GM19463 (cell line): ENCODE results near the gene STX16.
"Not testable (repeated sequence)": the region's sequence is repeated elsewhere in the genome, so short reads cannot be mapped to it uniquely, and the experiment has no call there.

Source experiments
- ATAC-seq: cut with Tn5 transposase; IDR thresholded peaks from one replicate; pipeline ENCODE4 v1.9.1; 2021; ENCODE audit warnings: mild to moderate bottlenecking, moderate library complexity; ENCODE audit not compliant: unreplicated experiment

The STX16 gene

GRCh38 chr20:58635279-58635665, 15.8 kb upstream of the STX16 start:
- no peak for ATAC-seq

GRCh38 chr20:58636396-58636982, 14.6 kb upstream of the STX16 start:
- ATAC-seq: no peak

- ATAC-seq: no peak
Observed at GRCh38 chr20:58636983-58637421, 14.1 kb upstream of the STX16 start.

- ATAC-seq: no peak
Observed at GRCh38 chr20:58637466-58638213, 13.4 kb upstream of the STX16 start.

GRCh38 chr20:58638467-58639181, 12.5 kb upstream of the STX16 start:
- ATAC-seq: no peak

GRCh38 chr20:58639182-58640146, 11.6 kb upstream of the STX16 start:
- ATAC-seq: no peak

GRCh38 chr20:58640446-58640845, 10.6 kb upstream of the STX16 start:
- ATAC-seq: no peak

GRCh38 chr20:58642441-58642840, 8.6 kb upstream of the STX16 start:
- ATAC-seq: no peak

GRCh38 chr20:58642896-58643295, 8.2 kb upstream of the STX16 start:
- ATAC-seq: not testable (repeated sequence)

GRCh38 chr20:58645412-58645968, 5.6 kb upstream of the STX16 start:
- ATAC-seq: no peak

GRCh38 chr20:58646257-58646656, 4.8 kb upstream of the STX16 start:
- ATAC-seq: no peak

- ATAC-seq: no peak
Observed at GRCh38 chr20:58646703-58647102, 4.4 kb upstream of the STX16 start.

- no peak for ATAC-seq
Observed at GRCh38 chr20:58647162-58647795, 3.8 kb upstream of the STX16 start.

GRCh38 chr20:58647796-58648501, 3.1 kb upstream of the STX16 start:
- ATAC-seq: no peak

GRCh38 chr20:58648502-58648825, 2.6 kb upstream of the STX16 start:
- not testable (repeated sequence) for ATAC-seq

GRCh38 chr20:58649288-58650180, 1.5 kb upstream of the STX16 start:
- no peak for ATAC-seq

- no peak for ATAC-seq
Observed at GRCh38 chr20:58650181-58650775, 805 bp upstream of the STX16 start.

- ATAC-seq: no peak
Observed at GRCh38 chr20:58651559-58651945, 469 bp downstream of the STX16 start.
